B cell (primary cell): Measurements from ENCODE around the gene SLC39A11. TPM values are rescaled to one million over a fixed set of nuclear protein-coding genes. Genes with fewer than 3 reads are reported as not detected.

ENCODE experiments used
- ATAC-seq: fragments of 200-7000 bp; cut with Tn5 transposase; one replicate; pipeline ENCODE4 v1.10.0; 2021; ENCODE audit warnings: low read depth, mild to moderate bottlenecking, moderate number of reproducible peaks, moderate library complexity
- CTCF ChIA-PET: fragments of 350-600 bp; sonication (Branson Sonifier 250); formaldehyde crosslinking; loops from one replicate; lab custom pipeline; 2021; ENCODE audit warnings: antibody characterized with exemption, inconsistent platforms; lab: Charles Lee
- POLR2A ChIA-PET: fragments of 350-600 bp; sonication (Branson Sonifier 250); formaldehyde crosslinking; loops from one replicate; lab custom pipeline; 2021; ENCODE audit warnings: antibody characterized with exemption; lab: Charles Lee
- DNase-seq: peaks from one replicate; pipeline ENCODE4 v3.0.0; 2013
- H2AFZ ChIP-seq: 2 replicates; pipeline ENCODE4 v1.6.1; 2012; ENCODE audit warnings: mild to moderate bottlenecking, low read depth, low read length; ENCODE audit not compliant: insufficient read depth, poor library complexity, severe bottlenecking
- H3K27ac ChIP-seq, 2 donors: 1 replicate in 1 of 2; 2 replicates in 1 of 2; pipeline ENCODE4 v1.5.1; 2012 to 2013; ENCODE audit warnings: low read length in 2 of 2, mild to moderate bottlenecking in 2 of 2, moderate library complexity in 1 of 2
- H3K27me3 ChIP-seq, 4 experiments: fragments of 200-600 bp in 1 of 4; sonication (generic) in 1 of 4; replicated peaks in 1 of 4; 1 replicate in 2 of 4; 2 replicates in 2 of 4; pipeline versions ENCODE4 v1.6.1 to v1.7.0; 2013 to 2016; ENCODE audit warnings: low read length in 3 of 4, mild to moderate bottlenecking in 2 of 4, mixed read lengths in 1 of 4, moderate library complexity in 1 of 4; ENCODE audit not compliant: insufficient read depth in 4 of 4, control insufficient read depth in 3 of 4; ENCODE audit errors: control extremely low read depth in 1 of 4
- H3K36me3 ChIP-seq, 2 experiments: replicated peaks in 1 of 2; 1 replicate in 1 of 2; 2 replicates in 1 of 2; pipeline versions ENCODE4 v1.6.1 to v1.7.1; 2013; ENCODE audit warnings: low read length in 1 of 2; ENCODE audit not compliant: insufficient read depth in 2 of 2, control insufficient read depth in 1 of 2; ENCODE audit errors: control extremely low read depth in 1 of 2, extremely low read depth in 1 of 2
- H3K4me1 ChIP-seq, 2 donors: fragments of 200-600 bp in 1 of 2; sonication (generic) in 1 of 2; 1 replicate in 1 of 2; 2 replicates in 1 of 2; pipeline versions ENCODE4 v1.5.1 to v1.6.1; 2013 to 2017; ENCODE audit warnings: low read length in 2 of 2; ENCODE audit not compliant: control insufficient read depth in 2 of 2, insufficient read depth in 2 of 2
- H3K4me2 ChIP-seq: replicated peaks from 2 replicates; pipeline ENCODE3; 2012; ENCODE audit warnings: mild to moderate bottlenecking, low read depth, low read length; ENCODE audit not compliant: poor library complexity, severe bottlenecking
- H3K4me3 ChIP-seq, 5 experiments: fragments of 200-600 bp in 1 of 5; sonication (generic) in 1 of 5; 1 replicate in 3 of 5; 2 replicates in 2 of 5; pipeline versions ENCODE4 v1.5.1 to v1.7.0; 2011 to 2016; ENCODE audit warnings: low read length in 4 of 5, mild to moderate bottlenecking in 4 of 5, low read depth in 2 of 5, control low read depth in 1 of 5, moderate library complexity in 1 of 5; ENCODE audit not compliant: insufficient read depth in 1 of 5; ENCODE audit errors: control extremely low read depth in 1 of 5, extremely low read depth in 1 of 5
- H3K79me2 ChIP-seq: fragments of 200-600 bp; sonication (generic); one replicate; pipeline ENCODE4 v1.6.0; 2016; ENCODE audit warnings: low read length; ENCODE audit not compliant: control insufficient read depth, insufficient read depth
- H3K9ac ChIP-seq: fragments of 200-600 bp; sonication (generic); 2 replicates; pipeline ENCODE4 v1.6.1; 2017; ENCODE audit warnings: mild to moderate bottlenecking, low read length, moderate library complexity
- H3K9me3 ChIP-seq, 3 donors: one replicate each; pipeline versions ENCODE4 v1.6.1 to v1.7.1; 2013; ENCODE audit warnings: low read length in 2 of 3; ENCODE audit not compliant: control insufficient read depth in 2 of 3, insufficient read depth in 1 of 3; ENCODE audit errors: control extremely low read depth in 1 of 3
- H4K20me1 ChIP-seq: 2 replicates; pipeline ENCODE4 v1.6.0; 2012; ENCODE audit warnings: mild to moderate bottlenecking, low read length; ENCODE audit not compliant: insufficient read depth, control insufficient read depth, poor library complexity, severe bottlenecking
- H3K27ac Mint-ChIP-seq: one replicate; pipeline ENCODE4 v1.8.0; 2021; ENCODE audit warnings: mixed read lengths
- H3K27me3 Mint-ChIP-seq: one replicate; pipeline ENCODE4 v1.8.0; 2021; ENCODE audit warnings: mixed read lengths
- H3K4me1 Mint-ChIP-seq: one replicate; pipeline ENCODE4 v1.8.0; 2021; ENCODE audit warnings: mixed read lengths
- H3K4me3 Mint-ChIP-seq: one replicate; pipeline ENCODE4 v1.8.0; 2021; ENCODE audit warnings: mixed read lengths
- H3K9me3 Mint-ChIP-seq: one replicate; pipeline ENCODE4 v1.8.0; 2022; ENCODE audit warnings: mixed read lengths; ENCODE audit not compliant: insufficient read depth
- CTCF ChIP-seq: fragments of 200-600 bp; IDR thresholded peaks from one replicate; pipeline ENCODE4 v1.8.0; 2022; ENCODE audit warnings: antibody characterized with exemption, mild to moderate bottlenecking
- EZH2 ChIP-seq: IDR thresholded peaks from 2 replicates; pipeline ENCODE4 v1.6.1; 2012; ENCODE audit warnings: borderline replicate concordance, low read depth, mild to moderate bottlenecking, moderate library complexity, low read length; ENCODE audit not compliant: insufficient read depth, poor library complexity, severe bottlenecking
- WGBS: methylation state at CpG from one replicate; pipeline ENCODE4 v1.1.5; 2013; ENCODE audit warnings: missing lambda C conversion rate; ENCODE audit not compliant: insufficient coverage; 5-methylcytosine and 5-hydroxymethylcytosine counted together
- intact Hi-C: fragments of 100-400 bp; cut with micrococcal nuclease; formaldehyde crosslinking; loops from one replicate; pipeline ENCODE4 v1.10.0; 2022
- polyA plus RNA-seq: library from polyadenylated mRNA; depleted of rRNA; stranded (reverse); fragments of >200 nt; gene quantifications from 2 replicates; pipeline ENCODE4 v1.2.3, GENCODE V29; 2012
- total RNA-seq, 2 donors: library from RNA; stranded (reverse); fragments of 120-200 nt in 1 of 2; gene quantifications; 1 replicate in 1 of 2; 2 replicates in 1 of 2; pipeline versions ENCODE4 v1.2.3 to v1.2.4, GENCODE V29; 2013 to 2022

The SLC39A11 gene
- total and polyA plus RNA-seq, 2 donors (not counting 1 experiment from before 2014, with no cell fraction given), result 6.9 to 39.6 TPM

GRCh38 chr17:72843591-72843990 lies 248.9 kb downstream of the SLC39A11 start:
- H3K9ac ChIP-seq, result no peak overlapping the region
- intact Hi-C loops, result no loop called here
- H3K79me2 ChIP-seq, result no peaks in the 10 kb centered on the region
- peaks cover 0 to 1% of the 10 kb centered on the region in 2 experiments for H3K36me3 ChIP-seq
- Mint-ChIP-seq H3K9me3 (peaks cover 7% of the 10 kb centered on the region), H3K27me3 (no peaks in the 10 kb centered on the region), H3K4me1 (no peaks in the 10 kb centered on the region), H3K4me3 (no peak overlapping the region), H3K27ac (no peak overlapping the region)
- no peak overlapping the region for H3K4me3 ChIP-seq
- no peak overlapping the region for H3K27ac ChIP-seq
- no peaks in the 10 kb centered on the region for H3K4me1 ChIP-seq
- H3K4me2 ChIP-seq, result no peak overlapping the region
- H3K9me3 ChIP-seq, result peaks cover 0 to 6% (median 4%) of the 10 kb centered on the region in 3 donors
- DNase-seq (no peak), ATAC-seq (no peak)
- WGBS, result 100% methylated on average over 3 of the region's 6 CpGs
- POLR2A ChIA-PET, result no interaction called here
- no peak overlapping the region for H2AFZ ChIP-seq
- CTCF ChIA-PET, result no interaction called here
- TF ChIP-seq CTCF (no peak), EZH2 (no peak)
- no peaks in the 10 kb centered on the region for H3K27me3 ChIP-seq
- no peaks in the 10 kb centered on the region for H4K20me1 ChIP-seq

- no peak for TF ChIP-seq CTCF
- TF ChIP-seq EZH2, result no peak
- ATAC-seq, result no peak
- H3K4me1 ChIP-seq, result no peaks in the 10 kb centered on the region
- no peaks in the 10 kb centered on the region for H4K20me1 ChIP-seq
- no peak overlapping the region for H3K9ac ChIP-seq
- H3K4me2 ChIP-seq, result no peak overlapping the region
- H2AFZ ChIP-seq, result no peak overlapping the region
- Mint-ChIP-seq H3K27ac (no peak overlapping the region), H3K27me3 (no peaks in the 10 kb centered on the region), H3K4me3 (no peak overlapping the region), H3K9me3 (peaks cover 7% of the 10 kb centered on the region), H3K4me1 (no peaks in the 10 kb centered on the region)
- H3K27me3 ChIP-seq, result no peaks in the 10 kb centered on the region
- peaks cover 0 to 5% of the 10 kb centered on the region in 2 experiments for H3K36me3 ChIP-seq
- DNase-seq, result no peak
- intact Hi-C loops, result no loop called here
- H3K27ac ChIP-seq, result no peak overlapping the region
- H3K9me3 ChIP-seq, result peaks cover 0 to 6% (median 4%) of the 10 kb centered on the region in 3 donors
- no peak overlapping the region for H3K4me3 ChIP-seq
- ChIA-PET POLR2A (no interaction called here), CTCF (no interaction called here)
- H3K79me2 ChIP-seq, result no peaks in the 10 kb centered on the region
These were observed 252.5 kb downstream of the SLC39A11 start for GRCh38 chr17:72840019-72840418.
